ENCODE measurements around the gene ADGRG4. TPM values are rescaled to one million over a fixed set of nuclear protein-coding genes. Genes with fewer than 3 reads are reported as not detected.
"Not testable (repeated sequence)": the region's sequence is repeated elsewhere in the genome, so short reads cannot be mapped to it uniquely, and the experiment has no call there.

ADGRG4 gene
- polyA plus RNA-seq, 3 donors = not detected

DNA sequence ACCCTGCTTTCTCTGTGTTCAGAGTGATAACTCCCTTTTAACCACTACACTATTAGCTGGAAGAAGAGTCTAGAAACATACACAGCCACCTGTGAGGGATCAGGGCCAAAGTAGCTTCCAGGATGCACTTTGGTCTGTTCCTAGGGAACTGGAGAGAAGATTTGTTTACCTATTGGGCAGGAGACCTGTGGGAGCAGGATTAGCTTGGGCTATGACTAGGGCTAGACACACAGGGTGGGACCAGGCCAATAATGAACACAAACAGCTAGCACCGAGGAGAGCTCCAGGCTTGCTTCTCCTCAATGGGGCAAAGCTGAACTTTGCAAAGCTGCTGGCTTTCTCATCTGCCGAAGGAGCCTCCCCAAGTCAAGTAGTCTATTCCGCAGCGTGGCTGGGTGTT is 25.2 kb upstream of the ADGRG4 start:
- no peaks in the 10 kb centered on the region for H4K20me1 ChIP-seq (ENCODE audit: insufficient read depth, low read length)
- H3K9ac ChIP-seq (ENCODE audit: insufficient read depth, low read length, poor library complexity, severe bottlenecking) = no peak overlapping the region
- TF ChIP-seq, protein P1, sequence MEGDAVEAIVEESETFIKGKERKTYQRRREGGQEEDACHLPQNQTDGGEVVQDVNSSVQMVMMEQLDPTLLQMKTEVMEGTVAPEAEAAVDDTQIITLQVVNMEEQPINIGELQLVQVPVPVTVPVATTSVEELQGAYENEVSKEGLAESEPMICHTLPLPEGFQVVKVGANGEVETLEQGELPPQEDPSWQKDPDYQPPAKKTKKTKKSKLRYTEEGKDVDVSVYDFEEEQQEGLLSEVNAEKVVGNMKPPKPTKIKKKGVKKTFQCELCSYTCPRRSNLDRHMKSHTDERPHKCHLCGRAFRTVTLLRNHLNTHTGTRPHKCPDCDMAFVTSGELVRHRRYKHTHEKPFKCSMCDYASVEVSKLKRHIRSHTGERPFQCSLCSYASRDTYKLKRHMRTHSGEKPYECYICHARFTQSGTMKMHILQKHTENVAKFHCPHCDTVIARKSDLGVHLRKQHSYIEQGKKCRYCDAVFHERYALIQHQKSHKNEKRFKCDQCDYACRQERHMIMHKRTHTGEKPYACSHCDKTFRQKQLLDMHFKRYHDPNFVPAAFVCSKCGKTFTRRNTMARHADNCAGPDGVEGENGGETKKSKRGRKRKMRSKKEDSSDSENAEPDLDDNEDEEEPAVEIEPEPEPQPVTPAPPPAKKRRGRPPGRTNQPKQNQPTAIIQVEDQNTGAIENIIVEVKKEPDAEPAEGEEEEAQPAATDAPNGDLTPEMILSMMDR (IDR thresholded peaks at IDR 0.05) = no peak
- no peak overlapping the region for H3K27ac ChIP-seq (ENCODE audit: low read depth in 1 of 2, low read length in 2 of 2)
- H3K4me3 ChIP-seq (replicated peaks in 1 of 3; ENCODE audit: low read depth in 2 of 3, low read length in 3 of 3) = no peak overlapping the region
- H2AFZ ChIP-seq (ENCODE audit: insufficient read depth, low read depth, low read length, poor library complexity, severe bottlenecking) = no peak overlapping the region
- intact Hi-C loops (cut with micrococcal nuclease) = no loop called here
- H3K27me3 ChIP-seq (ENCODE audit: control insufficient read depth in 2 of 2, insufficient read depth in 2 of 2, low read length in 2 of 2) = peaks cover 0 to 2% of the 10 kb centered on the region in 2 donors
- H3K4me2 ChIP-seq (replicated peaks; ENCODE audit: extremely low read depth, low read length, poor library complexity, severe bottlenecking) = no peak overlapping the region
- peaks cover 5% of the 10 kb centered on the region for H3K4me1 Mint-ChIP-seq
- no peaks in the 10 kb centered on the region for H3K36me3 Mint-ChIP-seq
- H3K27me3 Mint-ChIP-seq (ENCODE audit: low read depth in 3 of 3) = peaks cover 0 to 8% (median 0%) of the 10 kb centered on the region in 3 donors
- DNase-seq = no peak
- H3K9me3 Mint-ChIP-seq = no peaks in the 10 kb centered on the region
- H3K4me1 ChIP-seq (ENCODE audit: control insufficient read depth in 1 of 2, insufficient read depth in 2 of 2, low read length in 2 of 2) = peaks cover 0 to 5% of the 10 kb centered on the region in 2 donors
- H3K27ac Mint-ChIP-seq = no peak overlapping the region
- WGBS (ENCODE audit: insufficient coverage) = no CpG with 5 or more reads among the region's 4 CpGs
- no peaks in the 10 kb centered on the region for H3K36me3 ChIP-seq (replicated peaks in 1 of 2; ENCODE audit: control insufficient read depth in 1 of 2, insufficient read depth in 2 of 2, low read length in 2 of 2)
- no peak overlapping the region for H3K4me3 Mint-ChIP-seq
- no peaks in the 10 kb centered on the region for H3K79me2 ChIP-seq (ENCODE audit: insufficient read depth, low read length)
- no peaks in the 10 kb centered on the region for H3K9me3 ChIP-seq (replicated peaks in 1 of 2; ENCODE audit: control insufficient read depth in 1 of 2, insufficient read depth in 1 of 2, low read length in 2 of 2)

DNA sequence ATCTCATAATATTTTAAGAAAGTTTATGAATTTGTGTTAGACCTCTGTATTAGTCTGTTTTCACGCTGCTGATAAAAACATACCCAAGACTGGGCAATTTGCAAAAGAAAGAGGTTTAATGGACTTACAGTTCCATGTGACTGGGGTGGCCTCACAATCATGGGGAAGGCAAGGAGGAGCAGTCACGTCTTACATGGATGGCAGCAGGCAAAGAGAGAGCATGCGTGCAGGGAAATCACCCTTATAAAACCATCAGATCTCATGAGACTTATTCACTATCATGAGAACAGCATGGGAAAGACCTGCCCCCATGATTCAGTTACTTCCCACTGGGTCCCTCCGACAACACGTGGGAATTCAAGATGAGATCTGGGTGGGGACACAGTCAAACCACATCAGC is 14.4 kb upstream of the ADGRG4 start:
- H3K79me2 ChIP-seq (ENCODE audit: insufficient read depth, low read length); H3K27me3 Mint-ChIP-seq (ENCODE audit: low read depth in 3 of 3); H3K4me1 ChIP-seq (ENCODE audit: control insufficient read depth in 1 of 2, insufficient read depth in 2 of 2, low read length in 2 of 2); H3K36me3 Mint-ChIP-seq; H3K4me3 ChIP-seq (replicated peaks in 1 of 3; ENCODE audit: low read depth in 2 of 3, low read length in 3 of 3); H3K27ac Mint-ChIP-seq; H3K4me3 Mint-ChIP-seq; H4K20me1 ChIP-seq (ENCODE audit: insufficient read depth, low read length); H3K27ac ChIP-seq (ENCODE audit: low read depth in 1 of 2, low read length in 2 of 2); H2AFZ ChIP-seq (ENCODE audit: insufficient read depth, low read depth, low read length, poor library complexity, severe bottlenecking); H3K9me3 ChIP-seq (replicated peaks in 1 of 2; ENCODE audit: control insufficient read depth in 1 of 2, insufficient read depth in 1 of 2, low read length in 2 of 2); H3K9ac ChIP-seq (ENCODE audit: insufficient read depth, low read length, poor library complexity, severe bottlenecking); H3K9me3 Mint-ChIP-seq; H3K36me3 ChIP-seq (replicated peaks in 1 of 2; ENCODE audit: control insufficient read depth in 1 of 2, insufficient read depth in 2 of 2, low read length in 2 of 2); H3K4me1 Mint-ChIP-seq; H3K4me2 ChIP-seq (replicated peaks; ENCODE audit: extremely low read depth, low read length, poor library complexity, severe bottlenecking); H3K27me3 ChIP-seq (ENCODE audit: control insufficient read depth in 2 of 2, insufficient read depth in 2 of 2, low read length in 2 of 2); intact Hi-C loops (cut with micrococcal nuclease); DNase-seq: not testable (repeated sequence)
- 80% methylated on average over 1 of the region's 5 CpGs for WGBS (ENCODE audit: insufficient coverage)
